Trophoblast cell (in vitro differentiated cells and primary cell): ENCODE results near the gene DYNC1H1.

Experiments used
- DNase-seq, 2 donors: peaks; one replicate each; pipeline ENCODE4 v3.0.0-alpha.2; 2016
- H2AFZ ChIP-seq: 2 replicates; pipeline ENCODE4 v1.6.1; 2013; ENCODE audit warnings: low read length, moderate library complexity, mild to moderate bottlenecking; ENCODE audit not compliant: insufficient read depth, poor library complexity
- H2AK5ac ChIP-seq: 2 replicates; pipeline ENCODE4 v1.6.1; 2013; ENCODE audit warnings: mild to moderate bottlenecking, low read length
- H2BK120ac ChIP-seq: 2 replicates; pipeline ENCODE4 v1.6.1; 2013; ENCODE audit warnings: low read length, mild to moderate bottlenecking, moderate library complexity; ENCODE audit not compliant: insufficient read depth, poor library complexity
- H2BK12ac ChIP-seq: 2 replicates; pipeline ENCODE4 v1.6.1; 2013; ENCODE audit warnings: mild to moderate bottlenecking, low read length, moderate library complexity
- H2BK5ac ChIP-seq: 2 replicates; pipeline ENCODE4 v1.6.1; 2013; ENCODE audit warnings: low read length, low read depth, moderate library complexity, mild to moderate bottlenecking; ENCODE audit not compliant: poor library complexity
- H3K14ac ChIP-seq: 2 replicates; pipeline ENCODE4 v1.6.1; 2013; ENCODE audit warnings: mild to moderate bottlenecking, low read length
- H3K18ac ChIP-seq: 2 replicates; pipeline ENCODE4 v1.6.1; 2013; ENCODE audit warnings: mild to moderate bottlenecking, low read length
- H3K23ac ChIP-seq: 2 replicates; pipeline ENCODE4 v1.6.1; 2013; ENCODE audit warnings: low read length
- H3K27ac ChIP-seq: 2 replicates; pipeline ENCODE4 v1.5.1; 2013; ENCODE audit warnings: low read depth, mild to moderate bottlenecking, inconsistent platforms, low read length, moderate library complexity
- H3K27me3 ChIP-seq: 2 replicates; pipeline ENCODE4 v1.6.1; 2013; ENCODE audit warnings: inconsistent platforms, mild to moderate bottlenecking, low read length, moderate library complexity; ENCODE audit not compliant: insufficient read depth
- H3K36me3 ChIP-seq, 2 experiments: 1 replicate in 1 of 2; 2 replicates in 1 of 2; pipeline ENCODE4 v1.6.1; 2013; ENCODE audit warnings: low read length in 2 of 2, mild to moderate bottlenecking in 2 of 2, moderate library complexity in 1 of 2; ENCODE audit not compliant: insufficient read depth in 2 of 2, control insufficient read depth in 1 of 2
- H3K4ac ChIP-seq: 2 replicates; pipeline ENCODE4 v1.6.1; 2013; ENCODE audit warnings: low read depth, mild to moderate bottlenecking, low read length, moderate library complexity
- H3K4me1 ChIP-seq, 2 experiments: 1 replicate in 1 of 2; 2 replicates in 1 of 2; pipeline ENCODE4 v1.6.1; 2013; ENCODE audit warnings: low read length in 2 of 2, mild to moderate bottlenecking in 2 of 2, moderate library complexity in 1 of 2; ENCODE audit not compliant: insufficient read depth in 2 of 2, control insufficient read depth in 1 of 2
- H3K4me2 ChIP-seq: 2 replicates; pipeline ENCODE4 v1.6.1; 2013; ENCODE audit warnings: inconsistent platforms, mild to moderate bottlenecking, low read length, moderate library complexity
- H3K4me3 ChIP-seq: 2 replicates; pipeline ENCODE4 v1.5.1; 2013; ENCODE audit warnings: mild to moderate bottlenecking, low read depth, low read length, inconsistent platforms
- H3K79me1 ChIP-seq: one replicate; pipeline ENCODE4 v1.6.1; 2013; ENCODE audit warnings: low read length
- H3K79me2 ChIP-seq: 2 replicates; pipeline ENCODE4 v1.6.1; 2013; ENCODE audit warnings: low read length, mild to moderate bottlenecking; ENCODE audit not compliant: control insufficient read depth, insufficient read depth, poor library complexity
- H3K9ac ChIP-seq: 2 replicates; pipeline ENCODE4 v1.6.1; 2013; ENCODE audit warnings: mild to moderate bottlenecking, low read length
- H3K9me3 ChIP-seq: 2 replicates; pipeline ENCODE4 v1.6.1; 2013; ENCODE audit warnings: low read depth, mild to moderate bottlenecking, control low read depth, inconsistent platforms, low read length; ENCODE audit not compliant: insufficient read depth
- H4K12ac ChIP-seq: 2 replicates; pipeline ENCODE4 v1.6.1; 2013; ENCODE audit warnings: low read depth, mild to moderate bottlenecking, low read length, moderate library complexity
- H4K8ac ChIP-seq: 2 replicates; pipeline ENCODE4 v1.6.1; 2013; ENCODE audit warnings: low read depth, mild to moderate bottlenecking, low read length, moderate library complexity
- H4K91ac ChIP-seq: one replicate; pipeline ENCODE4 v1.6.1; 2013; ENCODE audit warnings: low read depth, mild to moderate bottlenecking, low read length, moderate library complexity
- WGBS: extraction: QIAGEN DNeasy Blood & Tissue Kit; methylation state at CpG from one replicate; pipeline ENCODE4 v1.1.7; 2013; ENCODE audit warnings: missing lambda C conversion rate; ENCODE audit not compliant: insufficient read length, insufficient coverage; ENCODE audit errors: extremely low coverage; 5-methylcytosine and 5-hydroxymethylcytosine counted together

Gene DYNC1H1

DNA sequence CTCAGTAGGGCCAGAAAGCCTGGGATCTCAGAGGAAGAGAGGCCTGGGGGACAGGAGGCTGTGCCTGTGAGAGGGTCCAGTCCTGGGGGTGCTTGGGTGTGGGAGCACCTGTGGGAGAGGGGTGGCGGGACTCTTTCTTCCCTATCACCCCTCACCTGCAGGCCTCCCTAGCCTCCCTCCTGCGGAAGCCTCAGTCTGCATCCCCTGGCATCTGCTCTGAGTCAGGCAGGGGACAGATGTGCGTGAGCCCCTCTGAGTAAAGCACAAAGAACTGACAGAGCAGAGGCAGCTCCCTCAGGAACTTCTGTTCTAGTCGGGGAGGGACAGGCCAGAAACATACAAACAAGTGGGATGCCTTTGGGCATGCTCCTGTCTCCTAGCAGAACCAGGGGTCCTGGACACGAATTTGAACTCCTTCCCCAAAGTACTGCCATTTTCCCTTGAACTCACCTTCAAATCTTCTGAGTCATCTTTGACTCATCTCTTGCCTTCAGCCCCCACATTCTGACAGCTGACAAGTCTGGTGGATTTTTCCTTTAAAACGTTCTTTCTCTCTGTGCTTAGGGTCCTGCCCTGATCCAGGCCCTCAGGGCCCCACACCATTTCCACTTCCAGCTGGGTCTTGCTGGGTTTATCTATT is 131.0 kb downstream of the DYNC1H1 start:
- no peaks in the 10 kb centered on the region for H3K27me3 ChIP-seq
- WGBS = no CpG with 5 or more reads among the region's 6 CpGs

DNA sequence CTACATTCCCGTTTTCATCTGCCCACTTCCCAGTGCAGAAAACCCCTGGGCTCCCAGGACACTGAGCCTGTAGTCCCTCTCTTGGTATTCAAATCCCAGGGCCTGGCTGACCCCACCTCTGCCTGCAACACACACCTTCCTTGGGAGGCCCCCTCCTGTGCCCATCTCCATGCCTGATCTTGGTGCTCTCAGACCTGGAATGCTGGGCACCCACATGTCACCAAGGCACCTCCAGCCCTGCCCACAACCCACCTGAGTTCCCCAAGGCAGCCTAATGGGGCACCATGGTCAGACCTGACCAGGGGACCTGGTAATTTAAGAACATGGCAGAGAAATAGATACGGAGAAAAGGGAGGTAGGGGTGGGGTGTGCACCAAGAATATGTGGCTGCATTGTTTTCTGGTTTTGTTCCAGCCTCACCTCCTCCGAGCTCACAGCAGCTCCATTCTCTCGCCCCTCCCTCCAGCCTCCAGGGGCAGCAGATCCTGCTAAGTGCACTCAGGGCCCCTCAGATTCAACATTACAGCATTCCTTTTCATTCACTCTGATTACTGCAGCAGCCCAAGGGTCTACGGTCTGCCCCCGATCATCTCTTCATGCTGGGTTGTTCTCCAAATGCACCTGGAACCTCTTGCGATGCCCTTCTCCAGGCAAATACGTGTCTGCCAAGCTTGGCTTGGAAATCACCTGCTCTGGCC is 131.6 kb downstream of the DYNC1H1 start:
- H2AK5ac ChIP-seq = peak overlapping the region; percentile 67
- peaks cover 16% of the 10 kb centered on the region for H3K79me1 ChIP-seq
- peak overlapping the region; percentile 45 for H3K4me2 ChIP-seq
- H2BK120ac ChIP-seq = peak overlapping the region; percentile 61
- H3K27ac ChIP-seq = peak overlapping the region; percentile 85
- peak overlapping the region; percentile 60 for H2BK12ac ChIP-seq
- peaks cover 19 to 23% of the 10 kb centered on the region in 2 experiments for H3K4me1 ChIP-seq
- H3K79me2 ChIP-seq = no peaks in the 10 kb centered on the region
- peak overlapping the region; percentile 78 for H2BK5ac ChIP-seq
- no peak for DNase-seq
- peak overlapping the region; percentile 24 for H3K4ac ChIP-seq
- peak overlapping the region; percentile 72 for H3K18ac ChIP-seq
- no peaks in the 10 kb centered on the region for H3K36me3 ChIP-seq
- peak overlapping the region; percentile 78 for H3K14ac ChIP-seq
- no peak overlapping the region for H3K23ac ChIP-seq
- H3K9me3 ChIP-seq = peaks cover 1% of the 10 kb centered on the region
- H3K4me3 ChIP-seq = no peak overlapping the region
- H4K12ac ChIP-seq = peak overlapping the region; percentile 16
- H3K9ac ChIP-seq = no peak overlapping the region
- peak overlapping the region; percentile 92 for H4K91ac ChIP-seq
- no CpG with 5 or more reads among the region's 8 CpGs for WGBS
- no peaks in the 10 kb centered on the region for H3K27me3 ChIP-seq
- peak overlapping the region; percentile 74 for H4K8ac ChIP-seq
- no peak overlapping the region for H2AFZ ChIP-seq

More for the DNA sequence above, 131.0 kb downstream of the DYNC1H1 start:
- Histone ChIP-seq H3K27ac (peak overlapping the region; percentile 85), H4K8ac (no peak overlapping the region), H3K4ac (no peak overlapping the region), H3K79me1 (peaks cover 16% of the 10 kb centered on the region), H2BK120ac (peak overlapping the region; percentile 7), H3K18ac (no peak overlapping the region), H3K14ac (peak overlapping the region; percentile 3), H3K79me2 (no peaks in the 10 kb centered on the region), H3K23ac (no peak overlapping the region), H3K4me2 (peak overlapping the region; percentile 28), H2BK5ac (peak overlapping the region; percentile 78), H3K4me3 (no peak overlapping the region), H2AK5ac (peak overlapping the region; percentile 41), H2AFZ (no peak overlapping the region), H3K4me1 (peaks cover 19 to 23% of the 10 kb centered on the region in 2 experiments), H3K36me3 (no peaks in the 10 kb centered on the region), H2BK12ac (peak overlapping the region; percentile 24), H3K9me3 (peaks cover 1% of the 10 kb centered on the region), H4K12ac (no peak overlapping the region), H4K91ac (peak overlapping the region; percentile 92), H3K9ac (no peak overlapping the region)
- DNase-seq = no peak

DNA sequence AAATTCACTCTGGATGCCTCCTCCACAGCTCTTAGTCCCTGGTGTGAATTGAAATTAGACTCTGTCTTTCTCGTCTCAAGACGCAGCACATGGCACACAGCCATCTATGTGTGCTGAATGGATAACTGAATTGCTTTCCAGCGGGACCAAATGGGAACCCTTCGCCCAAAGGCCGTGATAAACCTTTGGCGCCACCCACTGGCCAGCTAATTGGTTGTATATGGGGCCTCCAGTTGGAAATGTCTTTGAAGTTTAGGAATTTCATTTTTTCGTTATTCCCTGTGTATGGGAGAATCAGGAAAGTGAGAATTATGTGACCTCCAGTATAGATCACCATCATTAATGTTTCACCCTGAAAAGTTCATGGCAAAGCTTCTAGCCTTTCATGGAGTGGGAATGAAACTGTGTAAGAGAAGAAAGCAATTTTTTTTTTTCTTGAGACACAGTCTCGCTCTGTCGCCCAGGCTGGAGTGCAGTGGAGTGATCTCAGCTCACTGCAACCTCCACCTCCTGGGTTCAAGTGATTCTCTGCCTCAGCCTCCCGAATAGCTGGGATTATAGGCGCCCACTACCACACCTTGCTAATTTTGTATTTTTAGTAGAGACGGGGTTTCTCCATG is 132.3 kb downstream of the DYNC1H1 start:
- Histone ChIP-seq H3K27ac (peak overlapping the region; percentile 85), H3K9ac (no peak overlapping the region), H3K4me2 (peak overlapping the region; percentile 45), H3K23ac (no peak overlapping the region), H3K79me2 (no peaks in the 10 kb centered on the region), H4K12ac (no peak overlapping the region), H3K27me3 (no peaks in the 10 kb centered on the region), H3K18ac (peak overlapping the region; percentile 41), H3K79me1 (peaks cover 16% of the 10 kb centered on the region), H2BK12ac (peak overlapping the region; percentile 60), H3K4ac (no peak overlapping the region), H2AFZ (no peak overlapping the region), H4K8ac (peak overlapping the region; percentile 74), H4K91ac (peak overlapping the region; percentile 92), H3K36me3 (no peaks in the 10 kb centered on the region), H3K4me3 (no peak overlapping the region), H3K14ac (no peak overlapping the region), H2BK120ac (peak overlapping the region; percentile 64), H2AK5ac (peak overlapping the region; percentile 24), H3K9me3 (peaks cover 1% of the 10 kb centered on the region), H3K4me1 (peaks cover 19 to 23% of the 10 kb centered on the region in 2 experiments), H2BK5ac (no peak overlapping the region)
- no CpG with 5 or more reads among the region's 12 CpGs for WGBS
- DNase-seq = peak; percentile 88 to 94

DNA sequence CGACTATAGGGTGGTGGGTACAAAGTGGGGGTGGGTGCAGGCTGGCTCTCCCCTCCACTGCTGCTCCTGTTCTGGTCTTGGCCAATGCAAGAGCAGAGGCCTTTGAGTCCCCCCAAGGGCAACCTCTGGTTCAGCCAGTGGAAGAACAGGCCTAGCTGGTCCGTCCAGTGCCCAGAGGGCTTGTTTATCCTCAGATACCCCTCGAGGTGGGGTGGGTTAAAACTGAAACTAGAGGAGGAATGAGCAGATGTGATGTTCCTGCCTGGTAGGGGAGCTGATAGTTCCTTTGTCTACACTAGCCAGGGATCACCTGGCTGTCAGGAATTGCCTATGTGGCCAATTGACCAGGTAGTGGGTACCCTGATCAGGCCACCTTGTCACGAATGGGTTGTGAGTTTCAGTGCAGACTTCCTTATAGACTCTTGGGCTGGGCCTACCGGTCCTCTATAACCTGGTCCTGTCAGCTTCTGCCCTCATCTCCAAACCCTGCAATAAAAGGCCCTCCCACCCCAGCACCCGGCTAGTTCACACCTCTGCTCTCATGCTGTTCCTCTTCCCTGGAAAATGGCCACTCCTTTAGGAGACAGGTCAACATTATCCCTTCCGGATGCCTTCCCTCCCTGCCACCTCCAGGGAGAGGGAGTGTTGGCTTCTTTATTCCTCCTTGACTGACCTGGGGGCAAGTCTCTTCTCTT is 133.2 kb downstream of the DYNC1H1 start:
- peak overlapping the region; percentile 22 for H4K12ac ChIP-seq
- no peaks in the 10 kb centered on the region for H3K79me2 ChIP-seq
- peaks cover 19 to 23% of the 10 kb centered on the region in 2 experiments for H3K4me1 ChIP-seq
- H2AK5ac ChIP-seq = peak overlapping the region; percentile 1
- no peak overlapping the region for H3K18ac ChIP-seq
- peak overlapping the region; percentile 13 for H3K4ac ChIP-seq
- H3K27me3 ChIP-seq = no peaks in the 10 kb centered on the region
- H3K14ac ChIP-seq = peak overlapping the region; percentile 16
- H3K79me1 ChIP-seq = peaks cover 16% of the 10 kb centered on the region
- H3K9me3 ChIP-seq = peaks cover 1% of the 10 kb centered on the region
- peak overlapping the region; percentile 67 for H2BK5ac ChIP-seq
- DNase-seq = peak; percentile 98
- H3K4me2 ChIP-seq = peak overlapping the region; percentile 51
- H3K4me3 ChIP-seq = peak overlapping the region; percentile 3
- H2AFZ ChIP-seq = peak overlapping the region; percentile 23
- no peak overlapping the region for H3K9ac ChIP-seq
- H2BK120ac ChIP-seq = peak overlapping the region; percentile 33
- no peaks in the 10 kb centered on the region for H3K36me3 ChIP-seq
- no peak overlapping the region for H3K23ac ChIP-seq
- no CpG with 5 or more reads among the region's 7 CpGs for WGBS
- H2BK12ac ChIP-seq = peak overlapping the region; percentile 3
- H4K91ac ChIP-seq = peak overlapping the region; percentile 88
- peak overlapping the region; percentile 83 for H3K27ac ChIP-seq
- peak overlapping the region; percentile 44 for H4K8ac ChIP-seq
